C4-2B (cell line): ENCODE results near the gene KRT14.

Experiments
- CTCF ChIP-seq: fragments of 450-650 bp; conservative IDR thresholded peaks from 2 replicates; pipeline ENCODE4 v1.5.1; 2017; ENCODE audit warnings: mild to moderate bottlenecking
- ZFX ChIP-seq: fragments of 450-650 bp; IDR thresholded peaks from 2 replicates; pipeline ENCODE4 v1.6.1; 2017

GRCh38 chr17:41588126-41588810 lies 1.6 kb upstream of the KRT14 start:
- TF ChIP-seq CTCF (no peak), ZFX (no peak)
